Suprapubic skin (tissue), 4 donors: ENCODE data around the gene RAD23A. TPM values are rescaled to one million over a fixed set of nuclear protein-coding genes. Genes with fewer than 3 reads are reported as not detected.

Experiments
- DNase-seq, 2 donors: peaks; one replicate each; pipeline ENCODE4 v3.0.0-alpha.2; 2019; ENCODE audit warnings: low spot score in 2 of 2
- H3K27ac ChIP-seq: fragments of 200-600 bp; sonication (generic); one replicate; pipeline ENCODE4 v1.5.1; 2019
- H3K27me3 ChIP-seq: fragments of 200-600 bp; sonication (generic); one replicate; pipeline ENCODE4 v1.5.1; 2019
- H3K36me3 ChIP-seq: fragments of 200-600 bp; sonication (generic); one replicate; pipeline ENCODE4 v1.5.1; 2019
- H3K4me1 ChIP-seq: fragments of 200-600 bp; sonication (generic); one replicate; pipeline ENCODE4 v1.5.1; 2019
- H3K4me3 ChIP-seq: fragments of 200-600 bp; sonication (generic); one replicate; pipeline ENCODE4 v1.5.1; 2019; ENCODE audit warnings: mild to moderate bottlenecking
- H3K9me3 ChIP-seq: fragments of 200-600 bp; sonication (generic); one replicate; pipeline ENCODE4 v1.5.1; 2019
- EP300 ChIP-seq: sonication (generic); formaldehyde crosslinking; IDR thresholded peaks from one replicate; pipeline ENCODE4 v1.6.1; 2017; ENCODE audit warnings: antibody characterized with exemption
- POLR2A ChIP-seq, 2 donors: fragments of 450-650 bp; IDR thresholded peaks; one replicate each; pipeline ENCODE4 v1.6.1; 2017; ENCODE audit warnings: antibody characterized with exemption in 2 of 2, mild to moderate bottlenecking in 2 of 2, moderate library complexity in 2 of 2
- POLR2AphosphoS5 ChIP-seq, 3 donors: sonication (generic); formaldehyde crosslinking; IDR thresholded peaks; one replicate each; pipeline ENCODE4 v1.6.1; 2017; ENCODE audit warnings: antibody characterized with exemption in 3 of 3
- WGBS: methylation state at CpG from one replicate; pipeline ENCODE4 v1.1.5; 2018; 5-methylcytosine and 5-hydroxymethylcytosine counted together
- total RNA-seq, 4 donors: library from RNA; depleted of rRNA; stranded (reverse); fragments of >200 nt; gene quantifications; one replicate each; pipeline ENCODE4 v1.1.0, GENCODE V29; 2016
- TF ChIP-seq, protein P1 (sequence below), 2 donors: fragments of 200-600 bp in 1 of 2; fragments of 450-650 bp in 1 of 2; sonication (generic) in 1 of 2; IDR thresholded peaks; one replicate each; pipeline ENCODE4 v1.5.1; 2016 to 2019; ENCODE audit warnings: antibody characterized with exemption in 2 of 2, mild to moderate bottlenecking in 1 of 2, moderate library complexity in 1 of 2

RAD23A gene
- total RNA-seq, 4 donors from 2014 or later, result 95.4 to 120 (median 109) TPM

DNA sequence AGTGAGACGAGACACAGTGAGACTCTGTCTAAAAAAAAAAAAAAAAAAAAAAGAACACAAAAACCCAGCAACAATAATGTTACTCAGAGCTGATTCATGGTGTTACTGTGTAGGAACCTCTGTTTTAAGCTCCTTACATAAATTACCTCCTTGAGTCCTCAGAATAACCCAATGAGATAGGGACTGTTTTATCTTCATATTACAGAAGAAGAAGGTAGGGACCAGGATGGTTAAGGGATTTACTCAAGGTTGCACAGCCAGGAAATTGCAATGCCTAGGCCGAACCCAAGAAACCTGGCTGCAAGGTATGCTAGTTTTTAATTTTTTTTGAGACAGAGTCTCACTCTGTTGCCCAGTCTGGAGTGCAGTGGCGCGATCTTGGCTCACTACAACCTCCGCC is 22.2 kb downstream of the RAD23A start:
- Histone ChIP-seq H3K4me3 (no peak overlapping the region), H3K9me3 (no peaks in the 10 kb centered on the region), H3K27ac (no peak overlapping the region), H3K36me3 (no peaks in the 10 kb centered on the region), H3K27me3 (no peaks in the 10 kb centered on the region), H3K4me1 (peaks cover 9% of the 10 kb centered on the region)
- no peak for DNase-seq
- WGBS, result 95% methylated on average over 5 of the region's 5 CpGs
- TF ChIP-seq, protein P1, sequence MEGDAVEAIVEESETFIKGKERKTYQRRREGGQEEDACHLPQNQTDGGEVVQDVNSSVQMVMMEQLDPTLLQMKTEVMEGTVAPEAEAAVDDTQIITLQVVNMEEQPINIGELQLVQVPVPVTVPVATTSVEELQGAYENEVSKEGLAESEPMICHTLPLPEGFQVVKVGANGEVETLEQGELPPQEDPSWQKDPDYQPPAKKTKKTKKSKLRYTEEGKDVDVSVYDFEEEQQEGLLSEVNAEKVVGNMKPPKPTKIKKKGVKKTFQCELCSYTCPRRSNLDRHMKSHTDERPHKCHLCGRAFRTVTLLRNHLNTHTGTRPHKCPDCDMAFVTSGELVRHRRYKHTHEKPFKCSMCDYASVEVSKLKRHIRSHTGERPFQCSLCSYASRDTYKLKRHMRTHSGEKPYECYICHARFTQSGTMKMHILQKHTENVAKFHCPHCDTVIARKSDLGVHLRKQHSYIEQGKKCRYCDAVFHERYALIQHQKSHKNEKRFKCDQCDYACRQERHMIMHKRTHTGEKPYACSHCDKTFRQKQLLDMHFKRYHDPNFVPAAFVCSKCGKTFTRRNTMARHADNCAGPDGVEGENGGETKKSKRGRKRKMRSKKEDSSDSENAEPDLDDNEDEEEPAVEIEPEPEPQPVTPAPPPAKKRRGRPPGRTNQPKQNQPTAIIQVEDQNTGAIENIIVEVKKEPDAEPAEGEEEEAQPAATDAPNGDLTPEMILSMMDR (IDR thresholded peaks at IDR 0.05), result no peak
- no peak for TF ChIP-seq POLR2A (IDR thresholded peaks at IDR 0.05)
- TF ChIP-seq POLR2AphosphoS5 (IDR thresholded peaks at IDR 0.05), result no peak
- TF ChIP-seq EP300, result no peak

DNA sequence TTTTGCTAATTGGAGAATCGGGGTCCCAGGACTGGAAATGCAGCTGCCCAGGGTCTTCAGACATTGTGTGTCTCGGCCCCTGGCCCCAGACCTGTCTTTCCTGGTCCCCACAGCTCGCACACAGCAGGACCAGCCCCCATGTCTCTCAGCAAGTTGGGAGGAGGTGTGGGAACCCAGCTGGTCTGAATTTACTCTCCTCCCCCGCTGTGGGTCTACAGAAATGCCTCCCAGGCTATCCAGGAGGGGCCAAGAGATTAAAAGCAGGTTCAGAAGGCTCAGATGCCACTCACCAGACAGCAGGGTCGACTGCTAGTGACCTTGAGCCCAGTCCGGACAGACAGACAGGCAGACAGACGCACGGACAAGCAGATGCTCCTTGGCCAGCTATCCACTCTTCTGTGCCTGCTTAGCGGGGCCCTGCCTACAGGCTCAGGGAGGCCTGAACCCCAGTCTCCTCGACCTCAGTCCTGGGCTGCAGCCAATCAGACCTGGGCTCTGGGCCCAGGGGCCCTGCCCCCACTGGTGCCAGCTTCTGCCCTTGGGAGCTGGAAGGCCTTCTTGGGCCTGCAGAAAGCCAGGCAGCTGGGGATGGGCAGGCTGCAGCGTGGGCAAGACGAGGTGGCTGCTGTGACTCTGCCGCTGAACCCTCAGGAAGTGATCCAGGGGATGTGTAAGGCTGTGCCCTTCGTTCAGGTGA is 23.8 kb downstream of the RAD23A start, which contains the start of gene DAND5:
Gene DAND5 (plus strand): TSS at position 285 of the 697 bp plus-strand sequence. CDS start 85 bp downstream, at position 370.
- TF ChIP-seq POLR2A (IDR thresholded peaks at IDR 0.05) (no peak), POLR2AphosphoS5 (IDR thresholded peaks at IDR 0.05) (no peak), EP300 (no peak)
- TF ChIP-seq, protein P1 (IDR thresholded peaks at IDR 0.05), result no peak
- no peak for DNase-seq

DNA sequence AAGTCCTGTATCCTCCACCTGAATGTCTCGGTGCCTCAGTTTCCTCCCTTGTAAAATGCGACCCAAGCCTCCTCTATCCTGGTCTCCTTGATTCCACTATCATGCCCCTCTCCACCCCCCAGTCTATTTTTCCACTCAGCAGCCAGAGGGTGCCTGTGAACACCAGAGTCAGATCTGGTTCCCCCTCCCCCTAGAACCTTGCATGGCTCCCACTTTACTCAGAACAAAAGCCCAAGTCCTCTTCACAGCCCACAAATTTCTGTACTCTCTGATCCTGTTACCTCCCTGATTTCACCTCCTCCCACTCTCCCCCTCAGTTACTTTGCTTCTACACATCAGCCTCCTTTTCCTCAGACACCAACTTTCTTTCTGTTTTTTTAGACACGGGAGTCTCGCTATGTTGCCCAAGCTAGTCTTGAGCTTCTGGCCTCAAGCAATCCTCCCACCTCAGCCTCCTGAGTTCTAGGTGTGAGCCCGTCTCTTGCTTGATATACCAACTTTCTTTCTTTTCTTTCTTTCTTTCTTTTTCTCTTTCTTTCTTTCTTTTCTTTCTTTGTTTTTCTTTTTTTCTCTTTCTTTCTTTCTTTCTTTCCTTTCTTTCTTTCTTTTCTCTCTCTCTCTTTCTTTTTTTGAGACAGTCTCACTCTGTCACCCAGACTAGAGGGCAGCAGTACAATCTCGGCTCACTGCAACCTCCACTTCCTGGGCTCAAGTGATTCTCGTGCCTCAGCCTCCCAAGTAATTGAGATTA is 24.6 kb downstream of the RAD23A start:
- DNase-seq, result no peak
- 91% methylated on average over 7 of the region's 7 CpGs for WGBS
- Histone ChIP-seq H3K4me3 (no peak overlapping the region), H3K4me1 (peaks cover 5% of the 10 kb centered on the region), H3K9me3 (no peaks in the 10 kb centered on the region), H3K36me3 (no peaks in the 10 kb centered on the region), H3K27ac (no peak overlapping the region), H3K27me3 (no peaks in the 10 kb centered on the region)
- TF ChIP-seq EP300 (no peak), POLR2AphosphoS5 (IDR thresholded peaks at IDR 0.05) (no peak)

More for the DNA sequence above, 23.8 kb downstream of the RAD23A start, which contains the start of gene DAND5:
- Histone ChIP-seq H3K4me1 (peaks cover 9% of the 10 kb centered on the region), H3K27ac (no peak within 1 kb of the TSS), H3K36me3 (no peaks in the 10 kb centered on the region), H3K27me3 (no peaks in the 10 kb centered on the region), H3K4me3 (no peak within 1 kb of the TSS), H3K9me3 (no peaks in the 10 kb centered on the region)
- 45% methylated on average over 8 of the region's 14 CpGs for WGBS

DNA sequence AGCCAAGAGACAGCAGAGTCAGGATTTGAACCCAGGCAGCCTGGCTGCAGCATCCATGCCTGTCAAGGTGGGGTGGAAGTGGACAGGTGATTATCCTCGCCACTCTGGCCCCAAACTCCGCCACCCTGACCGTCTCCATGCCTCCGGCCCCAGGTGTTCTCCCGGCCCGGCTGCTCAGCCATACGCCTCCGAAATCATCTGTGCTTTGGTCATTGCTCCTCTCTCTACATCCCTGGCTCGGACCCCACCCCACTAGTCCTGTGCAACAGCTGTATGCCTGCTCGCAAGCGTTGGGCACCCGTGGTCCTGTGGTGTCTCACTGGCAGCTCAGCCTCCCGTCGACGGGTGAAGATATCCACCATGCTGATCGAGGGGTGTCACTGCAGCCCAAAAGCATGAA is 27.6 kb downstream of the RAD23A start:
- no peak for DNase-seq
- Histone ChIP-seq H3K9me3 (no peaks in the 10 kb centered on the region), H3K4me1 (no peaks in the 10 kb centered on the region), H3K36me3 (no peaks in the 10 kb centered on the region), H3K27me3 (no peaks in the 10 kb centered on the region), H3K4me3 (no peak overlapping the region), H3K27ac (no peak overlapping the region)
- TF ChIP-seq, protein P1 (IDR thresholded peaks at IDR 0.05), result no peak
- TF ChIP-seq POLR2A (IDR thresholded peaks at IDR 0.05) (no peak), EP300 (no peak), POLR2AphosphoS5 (IDR thresholded peaks at IDR 0.05) (no peak)
- WGBS, result 88% methylated on average over 16 of the region's 16 CpGs

DNA sequence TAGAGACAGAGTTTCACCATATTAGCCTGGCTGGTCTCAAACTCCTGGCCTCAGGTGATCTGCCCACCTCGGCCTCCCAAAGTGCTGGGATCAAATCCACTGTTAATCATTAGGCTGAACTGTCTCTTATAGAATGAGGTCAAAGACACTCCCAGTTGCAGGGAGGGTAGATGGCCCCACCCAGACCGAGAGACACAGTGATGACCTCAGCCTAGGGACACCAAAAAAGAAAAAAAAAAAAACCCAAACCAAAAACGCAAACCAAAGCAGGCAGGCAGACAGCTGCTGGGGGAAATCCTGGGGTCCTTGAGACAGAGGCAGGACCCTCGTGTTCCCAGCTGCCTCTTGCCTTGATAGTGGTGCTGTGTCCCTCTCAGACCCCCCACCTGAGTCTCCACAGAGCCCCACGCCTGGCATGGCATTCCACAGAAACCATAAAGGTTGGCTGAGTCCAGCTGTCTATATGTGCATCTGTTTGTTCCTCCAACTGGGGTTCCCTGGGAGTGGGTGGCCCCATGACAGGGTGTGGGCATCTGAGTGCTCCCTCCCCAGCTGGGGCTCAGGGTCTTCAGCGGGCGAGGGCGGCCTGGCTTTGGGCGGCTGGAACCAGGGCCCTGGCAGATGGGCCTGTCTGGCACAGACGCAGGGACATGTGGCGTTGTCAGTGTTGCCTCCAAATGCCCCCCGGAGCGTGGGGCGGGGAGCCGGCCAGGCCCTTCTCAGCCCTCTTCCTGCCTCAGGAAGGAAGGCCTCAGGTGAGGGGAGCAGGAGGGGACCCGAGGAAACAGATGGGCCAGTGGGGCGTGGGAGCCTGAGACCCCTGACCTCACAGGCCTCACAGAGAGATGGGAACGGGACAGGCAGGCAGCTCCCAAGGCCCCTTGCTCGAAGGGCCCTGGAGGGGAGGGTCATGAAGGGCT is 28.9 kb downstream of the RAD23A start:
- DNase-seq, result peak in 1 of 2 donors; percentile 64
- WGBS, result 58% methylated on average over 9 of the region's 19 CpGs
- TF ChIP-seq, protein P1 (IDR thresholded peaks at IDR 0.05), result no peak
- no peak for TF ChIP-seq POLR2AphosphoS5 (IDR thresholded peaks at IDR 0.05)
- no peak for TF ChIP-seq EP300
- no peak for TF ChIP-seq POLR2A (IDR thresholded peaks at IDR 0.05)
- Histone ChIP-seq H3K4me1 (no peaks in the 10 kb centered on the region), H3K9me3 (no peaks in the 10 kb centered on the region), H3K36me3 (no peaks in the 10 kb centered on the region), H3K27ac (no peak overlapping the region), H3K4me3 (no peak overlapping the region), H3K27me3 (no peaks in the 10 kb centered on the region)
